ENCODE measurements around the gene TRAPPC10. TPM values are rescaled to one million over a fixed set of nuclear protein-coding genes. Genes with fewer than 3 reads are reported as not detected.

Gene TRAPPC10
- total and polyA plus RNA-seq, 2 of the 8 experiments (the other 6 are each of a cell fraction or from before 2014, with no cell fraction given), result 18.5 to 29.8 TPM

- H3K14ac ChIP-seq (ENCODE audit: insufficient read length), result no peak overlapping the region
- H2BK15ac ChIP-seq (ENCODE audit: low read length), result no peak overlapping the region
- no peak overlapping the region for H2AK5ac ChIP-seq (ENCODE audit: low read depth, low read length)
- H3K36me3 ChIP-seq (ENCODE audit: control insufficient read depth in 2 of 4, insufficient read depth in 4 of 4, low read length in 3 of 4), result no peaks in the 10 kb centered on the region
- no peak overlapping the region for H2BK5ac ChIP-seq (ENCODE audit: low read depth, low read length)
- no peak overlapping the region for H2BK12ac ChIP-seq (ENCODE audit: low read depth, low read length)
- 0 out of 2 replicates have a peak, but pooled peaks cover 2% of the 10 kb centered on the region for H3K23me2 ChIP-seq (ENCODE audit: low read depth, low read length)
- H3K4ac ChIP-seq (replicated peaks; ENCODE audit: insufficient read length, low read depth, low read length), result no peak overlapping the region
- H3K56ac ChIP-seq (replicated peaks; ENCODE audit: insufficient read length, low read depth, low read length), result no peak overlapping the region
- H3K9ac ChIP-seq (replicated peaks in 1 of 4; ENCODE audit: extremely low read depth in 1 of 4, low read depth in 3 of 4, low read length in 3 of 4), result no peak overlapping the region
- H3K79me1 ChIP-seq (ENCODE audit: low read depth, low read length), result no peaks in the 10 kb centered on the region
- H2BK20ac ChIP-seq (ENCODE audit: low read length), result no peak overlapping the region
- H3K27ac ChIP-seq (ENCODE audit: low read depth, low read length), result no peak overlapping the region
- no peak for FAIRE-seq
- H3K79me2 ChIP-seq (ENCODE audit: control insufficient read depth in 1 of 2, insufficient read depth in 2 of 2, low read length in 2 of 2), result no peaks in the 10 kb centered on the region
- no peak overlapping the region for H2AFZ ChIP-seq (ENCODE audit: low read length)
- POLR2A ChIA-PET (ENCODE audit: partially characterized antibody), result interaction anchor here (0.6 to 1.3 kb wide), 2 partner anchors 10 to 39 kb away, joined by 3 to 4 read pairs; no protein-coding TSS in a partner anchor
- no peaks in the 10 kb centered on the region for H4K20me1 ChIP-seq (replicated peaks in 1 of 2; ENCODE audit: control insufficient read depth in 1 of 2, insufficient read depth in 2 of 2, low read length in 2 of 2)
- no peak overlapping the region for H3K4me3 ChIP-seq (ENCODE audit: extremely low read depth in 1 of 4, insufficient read depth in 2 of 4, low read depth in 3 of 4, low read length in 4 of 4)
- H4K5ac ChIP-seq (ENCODE audit: insufficient read length, low read depth, low read length), result no peak overlapping the region
- H3K27me3 ChIP-seq (replicated peaks in 1 of 4; ENCODE audit: control insufficient read depth in 3 of 4, extremely low read depth in 1 of 4, insufficient read depth in 3 of 4, low read length in 3 of 4), result no peaks in the 10 kb centered on the region
- peaks cover under 1 to 4% (median 4%) of the 10 kb centered on the region in 4 experiments; a peak in 5 of 7 replicates for H3K4me1 ChIP-seq (replicated peaks in 1 of 4; ENCODE audit: control insufficient read depth in 3 of 4, insufficient read depth in 4 of 4, low read length in 3 of 4)
- no peak overlapping the region for H4K8ac ChIP-seq (ENCODE audit: extremely low read depth, insufficient read depth, low read length)
- no peak overlapping the region for H3K23ac ChIP-seq (ENCODE audit: insufficient read length)
- no peak overlapping the region for H3K4me2 ChIP-seq (ENCODE audit: insufficient read depth in 1 of 2, low read depth in 2 of 2, low read length in 2 of 2)
- no peak for TF ChIP-seq PHF8 (conservative IDR thresholded peaks at IDR 0.05; ENCODE audit: low read depth, low read length)
- no peak for TF ChIP-seq SRF (IDR thresholded peaks at IDR 0.05; ENCODE audit: low read depth, low read length)
- TF ChIP-seq KDM4A (IDR thresholded peaks at IDR 0.05; ENCODE audit: low read depth, low read length, severe bottlenecking), result no peak
- H4K91ac ChIP-seq (replicated peaks; ENCODE audit: insufficient read length, low read length), result no peak overlapping the region
- CTCF ChIA-PET (ENCODE audit: partially characterized antibody), result interaction anchor here (1.3 kb wide), 1 partner anchor 11 kb away, joined by 3 read pairs; no protein-coding TSS in a partner anchor
- WGBS, 2 experiments (ENCODE audit: extremely low coverage in 1 of 2, insufficient coverage in 1 of 2, insufficient read length in 1 of 2, insufficient replicate concordance in 2 of 2, low coverage in 1 of 2, low lambda C conversion rate in 2 of 2, missing lambda C conversion rate in 1 of 2), result 92% methylated on average over 9 of the region's 9 CpGs; no CpG with 5 or more reads in 1 of the 2 experiments
- no peak for DNase-seq (ENCODE audit: low read depth in 1 of 2, low spot score in 2 of 2)
- no peak overlapping the region for H3K18ac ChIP-seq (ENCODE audit: extremely low read depth, low read length)
- no peak overlapping the region for H2BK120ac ChIP-seq (replicated peaks; ENCODE audit: low read depth, low read length)
- no peaks in the 10 kb centered on the region for H3K9me3 ChIP-seq (ENCODE audit: insufficient read depth in 2 of 2, low read depth in 1 of 2, low read length in 1 of 2)
Observed at GRCh38 chr21:44005593-44005992, 6.5 kb upstream of the TRAPPC10 start.
